ENCODE measurements around the gene RFC5.

RFC5 gene

GRCh38 chr12:117980616-117981015, 35.9 kb upstream of the RFC5 start:
- Histone ChIP-seq H2AFZ (ENCODE audit: low read depth, low read length, severe bottlenecking) (no peak overlapping the region), H3K4me3 (ENCODE audit: insufficient read depth, low read length, poor library complexity, severe bottlenecking) (no peak overlapping the region), H3K9me3 (ENCODE audit: insufficient read depth, low read length) (no peaks in the 10 kb centered on the region), H3K36me3 (ENCODE audit: low read length) (no peaks in the 10 kb centered on the region), H3K9ac (ENCODE audit: low read length) (no peak overlapping the region), H3K27me3 (ENCODE audit: low read length) (no peaks in the 10 kb centered on the region), H3K9me2 (replicated peaks; ENCODE audit: insufficient read depth, low read length) (no peaks in the 10 kb centered on the region), H3K79me2 (ENCODE audit: insufficient read depth, low read length) (no peaks in the 10 kb centered on the region), H3K27ac (ENCODE audit: low read depth, low read length) (no peak overlapping the region), H3F3A (ENCODE audit: insufficient read depth) (no peaks in the 10 kb centered on the region), H3K4me2 (ENCODE audit: low read depth, low read length, poor library complexity, severe bottlenecking) (no peak overlapping the region), H4K20me1 (ENCODE audit: low read depth, low read length) (no peaks in the 10 kb centered on the region)
- no peak for TF ChIP-seq CTCF (IDR thresholded peaks at IDR 0.05; ENCODE audit: insufficient read depth, low read length, poor library complexity, severe bottlenecking)
- no peak for TF ChIP-seq EZH2phosphoT487 (conservative IDR thresholded peaks at IDR 0.05; ENCODE audit: low read length)

GRCh38 chr12:117981267-117981666, 35.2 kb upstream of the RFC5 start:
- Histone ChIP-seq H3F3A (ENCODE audit: insufficient read depth) (no peaks in the 10 kb centered on the region), H3K4me3 (ENCODE audit: insufficient read depth, low read length, poor library complexity, severe bottlenecking) (no peak overlapping the region), H4K20me1 (ENCODE audit: low read depth, low read length) (no peaks in the 10 kb centered on the region), H3K9me2 (replicated peaks; ENCODE audit: insufficient read depth, low read length) (no peaks in the 10 kb centered on the region), H3K36me3 (ENCODE audit: low read length) (no peaks in the 10 kb centered on the region), H3K4me2 (ENCODE audit: low read depth, low read length, poor library complexity, severe bottlenecking) (no peak overlapping the region), H2AFZ (ENCODE audit: low read depth, low read length, severe bottlenecking) (no peak overlapping the region), H3K79me2 (ENCODE audit: insufficient read depth, low read length) (no peaks in the 10 kb centered on the region), H3K9me3 (ENCODE audit: insufficient read depth, low read length) (no peaks in the 10 kb centered on the region), H3K27ac (ENCODE audit: low read depth, low read length) (no peak overlapping the region), H3K9ac (ENCODE audit: low read length) (no peak overlapping the region), H3K27me3 (ENCODE audit: low read length) (no peaks in the 10 kb centered on the region)
- TF ChIP-seq EZH2phosphoT487 (conservative IDR thresholded peaks at IDR 0.05; ENCODE audit: low read length) = no peak
- TF ChIP-seq CTCF (IDR thresholded peaks at IDR 0.05; ENCODE audit: insufficient read depth, low read length, poor library complexity, severe bottlenecking) = no peak

GRCh38 chr12:117985182-117985581, 31.3 kb upstream of the RFC5 start:
- no peak overlapping the region for H3K4me2 ChIP-seq (ENCODE audit: low read depth, low read length, poor library complexity, severe bottlenecking)
- no peaks in the 10 kb centered on the region for H3K36me3 ChIP-seq (ENCODE audit: low read length)
- no peak overlapping the region for H3K9ac ChIP-seq (ENCODE audit: low read length)
- no peak overlapping the region for H2AFZ ChIP-seq (ENCODE audit: low read depth, low read length, severe bottlenecking)
- TF ChIP-seq CTCF (IDR thresholded peaks at IDR 0.05; ENCODE audit: insufficient read depth, low read length, poor library complexity, severe bottlenecking) = no peak
- TF ChIP-seq EZH2phosphoT487 (conservative IDR thresholded peaks at IDR 0.05; ENCODE audit: low read length) = no peak
- H3K27ac ChIP-seq (ENCODE audit: low read depth, low read length) = no peak overlapping the region
- H3K27me3 ChIP-seq (ENCODE audit: low read length) = no peaks in the 10 kb centered on the region
- H3K9me2 ChIP-seq (replicated peaks; ENCODE audit: insufficient read depth, low read length) = no peaks in the 10 kb centered on the region
- no peak overlapping the region for H3K4me3 ChIP-seq (ENCODE audit: insufficient read depth, low read length, poor library complexity, severe bottlenecking)
- H3K79me2 ChIP-seq (ENCODE audit: insufficient read depth, low read length) = no peaks in the 10 kb centered on the region
- no peaks in the 10 kb centered on the region for H4K20me1 ChIP-seq (ENCODE audit: low read depth, low read length)
- H3K9me3 ChIP-seq (ENCODE audit: insufficient read depth, low read length) = no peaks in the 10 kb centered on the region
- no peaks in the 10 kb centered on the region for H3F3A ChIP-seq (ENCODE audit: insufficient read depth)
